GM03348 (cell line): ENCODE data around the gene USP47.

ENCODE experiments used
- DNase-seq: peaks from one replicate; pipeline ENCODE4 v3.0.0; 2012; ENCODE audit warnings: low spot score

USP47 gene

DNA sequence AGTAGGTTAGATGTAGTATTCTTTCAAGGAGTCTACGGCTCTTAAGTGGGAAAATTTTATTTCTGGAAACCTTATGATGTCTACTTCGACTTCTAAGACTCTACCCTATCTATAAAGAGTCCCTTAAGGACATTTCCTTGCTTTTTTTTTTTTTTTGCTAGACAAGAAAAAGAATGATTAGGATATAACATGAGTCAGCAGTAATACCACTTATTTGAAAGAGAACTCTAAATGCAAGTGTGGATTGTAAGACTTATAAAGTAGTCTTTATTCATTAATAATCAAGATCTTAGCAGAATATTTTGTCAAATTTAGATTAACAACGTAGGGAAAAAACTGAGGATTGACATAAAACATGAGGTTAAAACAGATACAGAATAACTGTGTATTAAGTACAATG is 95.7 kb downstream of the USP47 start:
- no peak for DNase-seq

DNA sequence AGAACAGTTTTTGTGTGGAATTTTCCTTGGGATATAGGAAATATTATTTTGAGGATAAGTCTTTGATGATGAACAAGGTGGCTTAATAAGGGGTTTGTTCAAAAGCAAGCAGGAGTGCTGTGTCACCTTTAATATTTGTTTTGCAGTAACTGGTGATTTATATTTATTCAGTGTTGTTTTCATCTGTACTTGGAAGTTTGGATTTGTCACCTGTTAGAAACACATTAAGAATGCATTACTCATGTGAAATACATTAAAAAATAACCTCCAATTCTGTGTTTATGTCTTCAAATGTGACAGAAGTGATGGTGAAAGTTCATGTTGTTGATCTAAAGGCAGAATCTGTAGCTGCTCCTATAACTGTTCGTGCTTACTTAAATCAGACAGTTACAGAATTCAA is 96.2 kb downstream of the USP47 start:
- no peak for DNase-seq

DNA sequence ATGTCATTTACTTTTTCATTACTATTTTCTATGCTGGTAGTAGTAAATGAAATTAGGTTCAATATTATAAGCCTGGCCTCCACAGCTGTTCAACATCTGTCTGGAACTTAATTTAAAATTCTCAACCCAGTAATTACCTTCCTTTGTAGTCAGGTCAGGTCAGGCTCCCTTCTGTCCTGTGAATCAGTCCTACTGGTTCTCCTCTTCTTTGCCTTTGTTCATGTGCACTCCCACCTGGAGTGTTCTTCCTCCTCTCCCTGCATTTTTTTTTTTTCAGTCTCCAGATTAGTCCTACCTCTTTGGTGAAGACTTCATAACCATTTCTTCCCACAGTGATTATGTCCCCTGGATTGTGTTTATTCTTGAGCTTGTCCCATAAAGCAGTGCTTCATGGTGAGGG is 98.8 kb downstream of the USP47 start:
- no peak for DNase-seq

DNA sequence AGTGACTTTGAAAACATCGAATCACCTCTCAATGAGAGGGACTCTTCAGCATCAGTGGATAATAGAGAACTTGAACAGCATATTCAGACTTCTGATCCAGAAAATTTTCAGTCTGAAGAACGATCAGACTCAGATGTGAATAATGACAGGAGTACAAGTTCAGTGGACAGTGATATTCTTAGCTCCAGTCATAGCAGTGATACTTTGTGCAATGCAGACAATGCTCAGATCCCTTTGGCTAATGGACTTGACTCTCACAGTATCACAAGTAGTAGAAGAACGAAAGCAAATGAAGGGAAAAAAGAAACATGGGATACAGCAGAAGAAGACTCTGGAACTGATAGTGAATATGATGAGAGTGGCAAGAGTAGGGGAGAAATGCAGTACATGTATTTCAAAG is 100.9 kb downstream of the USP47 start:
- DNase-seq = no peak

DNA sequence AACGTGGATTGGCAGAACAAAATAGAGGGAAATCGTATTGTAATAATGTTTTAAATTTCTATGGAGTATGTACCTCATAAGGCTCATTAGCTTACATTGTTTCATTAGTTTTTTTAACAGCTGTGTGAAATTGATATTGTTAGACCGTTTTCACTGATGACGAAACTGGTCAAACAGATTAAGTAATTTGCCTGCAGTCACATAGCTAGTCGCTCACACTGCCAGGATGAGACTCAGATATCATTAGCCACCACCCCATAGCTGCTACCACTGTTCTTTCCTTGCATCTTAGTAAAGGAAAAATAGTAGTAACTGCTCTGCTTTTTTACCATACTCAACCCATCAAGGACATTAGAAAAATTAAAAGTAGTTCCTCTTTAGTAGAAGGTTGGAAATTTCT is 102.7 kb downstream of the USP47 start:
- DNase-seq = no peak

DNA sequence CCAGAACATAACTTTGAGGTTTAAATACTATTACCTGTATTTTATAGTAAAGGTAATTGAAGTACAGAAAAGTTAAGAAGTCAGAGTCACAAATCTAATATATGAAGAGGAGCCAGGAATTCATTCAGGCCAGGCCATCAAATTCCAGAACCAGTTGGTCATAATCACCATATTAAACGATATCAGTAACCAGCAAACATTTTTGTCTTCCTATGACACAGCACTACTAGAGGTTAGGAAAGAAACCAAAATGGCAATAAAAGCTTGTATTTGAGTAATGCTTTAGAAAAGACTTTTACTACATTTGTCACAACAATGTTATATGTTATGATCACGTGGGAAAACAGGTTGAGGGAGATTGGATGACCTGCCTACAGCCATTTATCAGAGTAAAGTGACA is 104.4 kb downstream of the USP47 start:
- peak; percentile 67 for DNase-seq

DNA sequence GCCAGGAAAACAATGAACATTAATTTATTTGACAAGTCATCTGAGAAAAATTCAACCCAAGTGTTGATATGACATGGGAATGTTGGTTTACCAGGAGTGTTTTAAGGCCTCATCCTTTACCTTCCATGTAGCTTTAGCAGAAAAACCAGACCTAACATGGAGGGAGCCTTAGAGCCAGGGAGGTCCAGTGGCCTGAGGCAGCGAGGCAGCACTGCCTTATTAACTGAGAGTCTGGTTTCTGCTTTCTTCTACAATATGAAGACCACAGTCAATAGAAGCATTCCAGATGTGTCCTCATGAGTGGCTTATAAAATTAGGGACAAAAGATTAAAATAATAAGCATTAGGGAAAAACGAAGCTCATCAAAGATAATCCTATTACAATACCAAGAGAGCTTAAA is 105.1 kb downstream of the USP47 start:
- DNase-seq = no peak

DNA sequence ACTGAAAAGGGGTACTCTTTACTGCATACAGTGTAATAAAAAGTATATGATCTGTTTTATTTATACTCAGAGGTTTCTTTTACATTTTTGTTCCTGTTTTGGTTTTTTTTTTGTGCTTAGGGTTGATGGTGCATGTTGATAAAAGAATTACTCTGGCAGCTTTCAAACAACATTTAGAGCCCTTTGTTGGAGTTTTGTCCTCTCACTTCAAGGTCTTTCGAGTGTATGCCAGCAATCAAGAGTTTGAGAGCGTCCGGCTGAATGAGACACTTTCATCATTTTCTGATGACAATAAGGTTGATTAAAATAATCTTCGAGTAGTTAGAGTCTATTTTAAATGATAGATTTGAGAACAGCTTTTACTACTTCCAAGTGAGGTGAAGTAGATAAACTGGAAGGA is 106.1 kb downstream of the USP47 start:
- no peak for DNase-seq

DNA sequence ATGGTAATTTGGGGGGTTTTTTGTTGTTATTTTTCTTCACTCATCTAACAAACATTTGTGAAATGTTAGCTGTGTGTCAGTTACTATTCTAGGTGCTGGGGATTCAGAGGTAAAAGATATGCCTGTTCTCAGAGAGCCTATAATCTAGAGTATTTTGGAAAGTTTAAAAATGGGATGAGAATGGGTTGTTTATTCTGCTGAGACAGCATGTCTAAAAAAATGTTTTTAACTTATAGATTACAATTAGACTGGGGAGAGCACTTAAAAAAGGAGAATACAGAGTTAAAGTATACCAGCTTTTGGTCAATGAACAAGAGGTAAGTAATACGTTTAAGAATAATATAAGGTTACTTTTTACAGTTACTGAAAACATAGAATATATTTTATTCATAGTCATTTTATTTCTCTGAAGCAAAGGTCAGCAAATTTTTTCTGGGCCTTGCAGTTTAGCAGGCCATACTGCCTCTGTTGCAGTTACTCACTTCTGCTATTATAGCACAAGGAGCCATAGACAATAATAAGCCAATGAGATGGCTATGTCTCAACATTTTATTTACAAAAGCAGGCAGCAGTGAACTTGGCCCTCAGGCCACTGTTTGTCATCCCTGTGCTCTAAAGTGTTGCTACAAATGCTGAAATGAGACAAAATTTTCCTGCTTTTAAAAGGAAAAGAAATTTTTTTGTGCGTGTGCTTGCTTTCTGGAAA is 106.6 kb downstream of the USP47 start:
- no peak for DNase-seq

DNA sequence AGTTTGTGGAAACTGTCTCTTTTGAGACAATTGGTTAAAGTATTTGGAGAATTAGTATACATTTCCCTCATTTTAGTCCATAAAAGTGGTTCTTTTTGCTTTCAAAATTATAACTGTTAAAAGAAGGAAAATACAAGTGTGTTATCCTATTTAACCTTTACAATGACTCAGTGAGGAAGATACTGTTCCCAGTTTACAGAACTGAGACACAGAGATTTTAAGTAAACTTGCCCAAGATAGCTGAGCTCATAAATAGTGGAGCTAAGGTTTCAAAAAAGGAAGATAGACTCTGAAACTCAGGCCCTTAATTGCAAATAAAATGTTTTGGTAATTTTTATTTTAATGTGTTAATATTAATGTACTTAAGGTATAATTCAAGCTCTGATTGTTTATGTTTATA is 107.7 kb downstream of the USP47 start:
- no peak for DNase-seq

DNA sequence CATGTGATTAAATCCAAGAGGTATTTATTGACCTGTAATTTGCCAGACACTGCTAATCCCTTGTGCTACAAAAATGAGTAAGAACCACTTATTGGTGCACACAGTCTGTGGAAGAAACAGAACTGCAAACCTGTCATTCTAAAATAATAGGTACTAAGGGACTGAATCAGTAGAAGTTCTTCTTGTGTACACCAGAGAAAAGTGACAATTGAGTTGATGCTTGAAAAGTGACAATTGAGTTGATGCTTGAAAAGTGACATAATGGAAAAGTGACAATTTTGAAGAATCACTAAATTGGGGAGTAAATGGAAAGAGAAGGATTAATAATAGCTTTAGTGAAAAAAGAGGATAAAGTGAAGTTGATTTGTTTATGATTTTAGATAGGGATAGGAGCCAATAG is 110.3 kb downstream of the USP47 start:
- DNase-seq = no peak

DNA sequence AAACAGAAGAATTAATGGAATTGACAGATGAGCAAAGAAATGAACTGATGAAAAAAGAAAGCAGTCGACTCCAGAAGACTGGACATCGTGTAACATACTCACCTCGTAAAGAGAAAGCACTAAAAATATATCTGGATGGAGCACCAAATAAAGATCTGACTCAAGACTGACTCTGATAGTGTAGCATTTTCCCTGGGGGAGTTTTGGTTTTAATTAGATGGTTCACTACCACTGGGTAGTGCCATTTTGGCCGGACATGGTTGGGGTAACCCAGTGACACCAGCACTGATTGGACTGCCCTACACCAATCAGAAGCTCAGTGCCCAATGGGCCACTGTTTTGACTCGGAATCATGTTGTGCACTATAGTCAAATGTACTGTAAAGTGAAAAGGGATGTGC is 114.2 kb downstream of the USP47 start:
- no peak for DNase-seq

DNA sequence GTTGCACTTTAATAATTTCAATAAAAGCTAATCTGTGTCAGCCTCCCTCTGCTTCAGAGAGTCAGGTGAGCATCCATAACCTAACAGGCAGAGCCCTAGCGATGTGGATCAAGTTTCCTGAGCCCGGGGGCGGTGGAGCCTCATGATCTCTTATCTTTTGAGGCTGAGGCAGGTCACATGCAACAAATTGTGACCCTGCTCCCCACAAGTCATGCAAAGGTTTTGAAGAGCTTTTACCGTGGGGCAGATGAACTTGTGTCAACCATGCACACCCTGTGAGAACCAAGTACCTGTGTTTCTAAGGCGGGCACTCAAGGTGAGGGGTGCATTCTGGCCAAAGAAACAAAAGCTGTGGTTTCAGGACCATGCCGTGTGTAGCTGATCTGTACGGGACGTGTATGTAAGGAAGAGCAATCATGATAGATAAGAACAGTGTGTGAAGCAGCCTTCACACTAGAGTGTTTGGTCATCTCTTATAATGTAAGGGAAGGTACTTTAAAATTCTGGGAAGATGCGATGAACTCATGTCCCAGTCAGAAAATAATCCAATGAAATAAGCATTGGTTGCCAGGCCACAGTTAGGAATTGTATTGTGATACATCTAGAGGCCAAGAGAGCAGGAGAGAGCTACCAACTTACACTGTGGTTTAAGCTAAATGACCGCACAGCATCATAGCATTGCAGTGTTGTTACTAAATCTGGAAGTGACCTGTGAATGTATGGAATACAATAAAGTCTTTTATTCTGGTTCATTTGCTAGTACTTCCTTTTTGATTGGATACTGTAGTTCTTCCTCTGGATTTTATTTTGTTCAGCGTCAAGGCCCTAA is 116.8 kb downstream of the USP47 start:
- DNase-seq = no peak

DNA sequence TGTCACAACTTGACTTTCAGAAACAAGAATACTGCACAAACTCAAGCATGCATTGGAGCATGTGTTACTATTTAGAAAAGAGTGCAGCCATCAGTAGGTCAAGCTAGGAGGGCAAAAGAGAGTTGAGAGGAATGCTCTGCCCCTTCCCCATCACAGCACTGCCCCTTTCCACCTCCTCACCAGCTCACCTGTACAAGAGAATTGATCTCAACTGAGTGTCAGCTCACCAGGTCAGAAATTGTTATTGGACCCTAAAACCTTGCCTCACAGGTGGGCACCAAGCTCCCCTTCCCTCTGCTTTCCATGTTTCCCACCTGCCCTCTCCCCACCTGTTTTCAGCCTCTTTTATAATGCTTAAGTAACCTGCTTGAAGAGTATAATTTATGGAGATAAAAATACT is 117.8 kb downstream of the USP47 start:
- DNase-seq = no peak

DNA sequence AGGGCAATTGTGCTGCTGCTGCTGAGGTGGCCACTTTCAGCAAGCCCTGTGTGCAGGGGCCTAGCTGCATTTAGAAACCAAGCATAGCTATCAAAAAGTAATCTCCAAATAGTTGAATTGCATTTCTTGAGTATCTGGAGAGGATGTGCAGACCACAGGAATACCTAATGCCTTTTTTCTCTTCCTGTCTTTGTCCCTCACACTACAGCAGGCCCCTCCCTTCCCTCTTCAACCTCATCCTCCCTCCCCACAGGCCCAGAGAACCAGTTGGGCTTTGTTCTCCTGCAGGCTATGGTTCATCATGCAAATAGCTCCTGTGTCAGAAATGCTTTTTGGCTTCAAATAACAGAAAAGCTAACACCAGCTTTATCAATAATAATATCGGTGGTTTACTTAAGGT is 118.9 kb downstream of the USP47 start:
- DNase-seq = no peak

DNA sequence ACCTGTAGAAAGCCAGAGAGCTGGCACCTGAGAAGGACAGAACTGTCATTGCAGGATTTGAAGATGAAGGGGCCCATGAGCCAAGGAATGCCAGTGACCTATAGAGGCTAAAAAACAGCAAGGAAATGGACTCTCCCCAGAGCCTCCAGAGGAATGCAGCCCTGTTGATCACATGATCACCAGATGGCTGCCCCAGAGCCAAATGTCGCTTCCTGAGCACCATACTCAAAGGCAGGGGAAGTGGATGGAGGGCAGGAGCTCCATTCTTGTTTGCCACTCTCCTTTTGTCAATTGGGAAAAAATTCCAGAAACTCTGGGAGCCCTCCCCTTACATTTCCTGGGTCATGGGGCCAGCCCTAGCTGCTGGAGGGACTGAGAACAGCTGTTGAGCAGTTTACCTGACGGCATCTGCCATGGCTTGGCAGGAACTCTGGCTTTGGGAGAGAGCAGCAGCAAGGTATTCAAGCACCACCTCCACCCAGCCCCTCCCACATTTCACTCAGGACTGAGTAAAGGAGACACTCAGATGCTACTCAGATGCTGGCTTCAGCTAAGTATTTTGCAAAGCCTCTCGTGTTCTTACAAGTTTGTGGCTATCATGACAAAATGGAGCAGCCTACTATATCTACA is 119.7 kb downstream of the USP47 start:
- DNase-seq = no peak

DNA sequence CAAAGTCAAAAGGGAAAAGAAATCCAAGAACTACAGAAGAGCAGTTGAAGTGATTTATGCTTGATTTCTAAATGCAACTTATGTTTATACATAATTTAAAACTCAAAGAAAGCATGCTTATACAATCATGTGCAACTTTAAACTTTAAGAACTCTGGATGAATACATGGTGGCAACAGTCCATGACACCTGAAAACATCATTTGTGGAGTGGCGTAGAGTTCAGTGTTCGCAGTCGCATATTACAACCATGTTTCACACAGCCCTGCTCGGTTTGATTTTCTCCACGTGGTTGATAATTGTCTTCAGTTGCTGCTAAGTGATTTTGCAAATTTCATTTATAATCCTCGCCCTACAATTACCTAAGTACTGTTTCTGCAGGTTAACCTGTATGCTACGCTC is 121.3 kb downstream of the USP47 start:
- DNase-seq = no peak

DNA sequence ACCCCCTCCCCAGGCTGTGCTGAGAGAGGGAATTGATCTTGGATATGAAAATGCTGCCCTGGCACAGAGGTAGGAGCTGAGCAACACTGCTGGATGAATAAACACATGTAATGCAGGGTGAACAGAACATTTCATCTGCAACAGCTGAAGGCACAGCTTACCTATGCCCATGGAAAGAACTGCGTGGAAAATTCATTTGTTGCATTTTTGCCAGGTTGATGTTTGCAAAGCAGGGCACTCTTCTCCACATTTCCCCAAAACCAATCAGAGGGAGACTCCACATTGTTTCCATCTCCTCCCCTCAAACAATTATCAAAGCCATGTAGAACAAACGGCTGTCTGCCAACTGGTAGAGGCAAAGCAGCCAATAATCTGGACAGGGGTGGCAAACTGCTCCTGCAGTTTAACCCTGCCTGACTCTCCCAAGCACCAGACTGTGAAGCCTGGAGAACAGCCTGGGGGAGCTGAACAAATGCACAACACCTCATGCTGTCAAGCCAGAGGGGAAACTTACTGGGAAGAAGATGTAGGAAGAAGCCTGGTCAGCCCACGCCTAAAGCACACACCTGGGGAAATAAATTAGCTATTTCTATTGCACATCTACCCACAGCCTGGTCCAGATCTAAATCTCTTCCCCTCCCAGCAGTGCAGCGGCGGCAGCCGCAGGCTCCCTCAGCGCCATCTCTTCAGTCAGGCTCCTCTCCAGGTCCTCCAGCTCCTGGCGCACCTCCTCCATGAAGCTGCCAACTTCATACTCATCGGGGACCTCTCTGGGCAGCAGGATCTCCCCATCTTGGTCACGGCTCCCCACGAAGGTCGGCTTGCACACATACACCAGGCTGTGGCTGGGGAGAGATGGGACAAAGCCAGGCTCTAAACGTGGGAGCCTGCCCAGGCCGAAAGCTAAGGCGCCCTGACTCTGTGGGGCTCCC is 122.3 kb downstream of the USP47 start:
- no peak for DNase-seq

DNA sequence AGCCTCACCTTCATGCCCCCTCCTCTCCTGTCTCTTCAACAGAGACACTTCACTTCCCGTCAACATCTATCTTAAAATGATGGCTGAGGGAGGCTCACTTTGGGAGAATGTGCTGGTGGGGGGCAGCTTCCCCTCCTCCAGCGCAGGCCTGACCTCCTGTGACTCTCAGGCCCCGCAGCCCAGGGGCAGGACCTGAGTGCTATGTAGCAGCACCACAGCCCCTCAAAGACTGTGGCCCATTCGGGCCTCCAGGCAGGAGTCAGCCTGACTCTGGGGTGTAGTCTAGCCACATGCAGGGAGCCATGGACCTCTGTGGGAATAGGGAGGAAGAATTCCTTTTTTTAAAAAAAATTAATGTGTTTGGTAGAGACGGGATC is 123.0 kb downstream of the USP47 start:
- DNase-seq = no peak

DNA sequence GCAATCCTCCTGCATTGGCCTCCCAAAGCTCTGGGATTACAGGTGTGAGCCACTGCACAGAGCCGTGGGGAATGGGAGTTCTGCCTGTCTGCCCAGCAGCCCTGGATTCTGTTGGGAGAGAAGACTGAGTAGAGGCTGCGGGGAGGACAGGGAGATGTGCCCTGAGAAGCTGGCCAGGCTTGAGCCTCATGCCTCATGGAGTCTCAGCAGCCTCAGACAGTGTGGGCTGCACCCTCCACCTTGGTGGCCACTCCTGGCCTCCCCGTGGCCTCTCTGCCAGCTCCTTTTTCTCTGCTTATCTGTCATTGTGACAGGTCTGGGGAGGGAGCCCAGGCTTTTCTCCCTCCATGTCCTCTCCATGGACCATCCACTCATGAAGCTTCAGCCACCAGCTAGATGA is 123.4 kb downstream of the USP47 start:
- no peak for DNase-seq

DNA sequence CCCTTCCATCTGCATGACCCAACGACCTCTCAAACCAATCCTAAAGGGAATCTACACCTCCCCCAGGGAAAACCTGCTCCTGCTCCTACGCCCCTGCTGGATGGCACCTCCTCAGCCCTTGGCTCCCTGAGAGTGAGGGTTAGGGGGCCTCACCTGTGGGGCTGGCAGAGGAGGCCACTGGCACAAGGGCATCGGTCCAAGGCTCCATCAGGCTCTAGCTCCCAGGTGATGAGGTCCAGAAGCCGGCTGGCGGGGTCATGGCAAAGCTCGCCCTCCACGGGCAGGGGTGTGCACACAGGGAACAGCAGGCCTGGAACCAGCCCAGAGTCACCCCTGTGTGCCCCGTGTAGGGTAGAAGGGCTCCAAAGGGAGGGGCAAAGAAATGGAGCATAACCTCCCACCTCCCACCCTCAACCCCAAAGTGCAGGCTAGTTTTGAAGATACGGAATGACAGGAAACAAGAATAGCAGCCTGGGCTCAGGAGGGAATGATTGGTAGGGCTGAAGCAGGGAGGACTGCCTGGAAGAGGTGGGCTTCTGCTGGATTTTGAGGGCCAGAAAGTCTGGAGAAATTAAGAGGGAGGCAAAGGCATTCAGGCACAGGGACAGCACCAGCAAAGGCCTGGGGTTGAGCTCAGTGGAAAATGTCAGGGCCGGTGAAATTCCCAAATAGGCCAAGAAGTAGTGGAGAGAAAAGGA is 124.0 kb downstream of the USP47 start:
- no peak for DNase-seq

DNA sequence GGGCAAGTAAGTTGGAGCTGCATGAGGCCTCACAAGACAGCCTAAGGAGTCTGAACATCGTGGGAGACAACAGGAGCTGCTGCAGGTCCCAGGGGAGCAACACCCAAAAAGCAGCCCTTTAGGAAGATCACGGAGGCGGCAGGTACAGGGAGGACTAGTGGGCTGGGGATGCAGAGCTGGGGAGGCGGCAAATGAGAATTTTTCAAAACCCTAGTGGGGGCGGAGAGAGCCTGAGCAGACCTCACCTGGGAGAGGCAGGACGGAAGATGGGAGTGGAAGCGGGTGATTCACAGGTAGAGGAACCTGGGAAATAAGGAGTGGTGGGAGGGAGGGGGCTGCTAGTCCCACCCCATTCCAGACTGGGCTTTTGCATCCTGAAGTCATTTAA is 124.6 kb downstream of the USP47 start:
- DNase-seq = no peak
